HG03280 (cell line): ENCODE data around the gene TREH.

ENCODE experiments used
- ATAC-seq: cut with Tn5 transposase; IDR thresholded peaks from one replicate; pipeline ENCODE4 v1.9.1; 2021; ENCODE audit warnings: mild to moderate bottlenecking, moderate library complexity; ENCODE audit not compliant: unreplicated experiment

Gene TREH

GRCh38 chr11:118650366-118650765, 29.1 kb downstream of the TREH start:
- ATAC-seq, result no peak

DNA sequence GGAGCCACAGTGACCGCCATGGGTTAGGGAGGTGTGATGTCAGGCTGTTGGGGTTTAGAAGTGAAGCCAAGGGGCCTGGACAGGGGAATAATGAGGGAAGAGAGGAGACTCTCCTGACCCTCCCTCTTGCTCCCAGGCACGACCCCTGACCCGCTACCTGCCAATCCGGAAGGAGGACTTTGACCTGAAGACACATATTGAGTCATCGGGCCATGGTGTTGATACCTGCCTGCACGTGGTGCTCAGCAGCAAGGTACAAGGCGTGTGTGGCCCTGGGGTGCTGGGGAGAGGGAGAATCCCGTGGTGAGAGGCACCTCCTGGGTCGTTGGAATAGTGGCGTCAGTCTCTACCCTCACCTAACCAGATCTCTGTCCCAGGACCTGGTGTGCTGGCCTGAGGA, 29.5 kb downstream of the TREH start:
- no peak for ATAC-seq

DNA sequence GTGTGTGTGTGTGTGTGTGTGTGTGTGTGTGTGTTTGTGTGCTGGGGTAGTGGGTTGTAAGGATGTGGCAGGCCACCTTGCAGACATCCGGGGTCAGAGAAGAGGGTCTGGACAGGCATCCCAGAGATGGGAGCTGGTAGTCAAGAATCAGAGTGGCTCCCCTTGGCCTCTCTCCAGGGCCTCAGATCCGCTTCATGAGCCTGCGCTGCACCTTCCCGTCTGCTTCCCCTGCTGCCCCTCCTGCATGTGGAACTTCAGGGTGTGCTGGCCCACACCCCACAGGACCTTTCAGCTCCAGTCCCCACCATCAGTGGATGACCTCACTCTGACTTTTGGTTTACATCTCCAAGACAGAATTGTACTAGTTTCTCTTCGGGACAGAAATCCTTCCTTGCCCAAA, 31.2 kb downstream of the TREH start:
- ATAC-seq, result no peak

GRCh38 chr11:118646393-118646792, 33.1 kb downstream of the TREH start:
- no peak for ATAC-seq

DNA sequence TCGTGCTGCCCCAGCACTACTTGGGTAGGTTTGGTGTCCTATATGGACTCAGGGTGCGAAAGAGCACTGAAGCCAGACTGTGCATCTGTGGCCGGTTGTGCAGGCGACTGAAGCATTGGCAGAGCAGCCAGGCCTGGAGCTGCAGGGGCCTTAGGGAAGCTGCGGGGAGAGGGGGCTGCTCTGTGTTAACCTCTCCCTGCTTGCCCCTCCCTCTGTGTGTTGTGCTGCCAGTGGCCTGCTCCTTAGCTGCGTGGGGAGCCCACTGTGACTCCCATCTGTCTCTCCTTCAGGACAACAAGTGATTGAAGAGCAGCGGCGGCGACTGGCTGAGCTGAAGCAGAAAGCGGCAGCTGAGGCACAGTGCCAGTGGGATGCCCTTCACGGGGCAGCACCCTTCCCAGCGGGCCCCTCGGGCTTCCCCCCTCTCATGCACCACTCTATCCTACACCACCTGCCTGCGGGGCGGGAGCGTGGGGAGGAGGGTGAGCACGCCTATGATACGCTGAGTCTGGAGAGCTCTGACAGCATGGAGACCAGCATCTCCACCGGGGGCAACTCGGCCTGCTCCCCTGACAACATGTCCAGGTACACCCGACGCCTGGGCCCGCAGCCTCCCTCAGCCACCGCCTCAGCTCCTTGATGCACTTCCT, 34.3 kb downstream of the TREH start:
- no peak for ATAC-seq

- ATAC-seq, result no peak
Measured at GRCh38 chr11:118644496-118644895, 35.0 kb downstream of the TREH start.

DNA sequence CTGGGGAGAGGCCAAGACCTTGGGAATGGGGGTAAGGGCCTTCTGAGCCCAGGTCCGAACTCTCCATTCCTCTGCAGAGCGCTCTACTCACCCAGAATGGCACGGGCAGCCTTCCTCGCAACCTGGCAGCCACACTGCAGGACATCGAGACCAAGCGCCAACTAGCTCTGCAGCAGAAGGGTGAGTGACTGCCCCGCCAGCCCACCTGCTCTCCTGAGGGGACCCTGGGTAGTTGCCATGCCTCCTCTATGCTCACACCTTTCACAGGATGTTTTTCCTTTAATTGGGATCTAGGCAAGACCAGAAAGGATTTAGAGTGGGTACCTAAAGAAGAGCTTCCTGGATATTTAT, 35.5 kb downstream of the TREH start:
- ATAC-seq, result no peak

GRCh38 chr11:118643142-118643994, 36.1 kb downstream of the TREH start:
- no peak for ATAC-seq

GRCh38 chr11:118641397-118642019, 37.9 kb downstream of the TREH start:
- ATAC-seq, result no peak

DNA sequence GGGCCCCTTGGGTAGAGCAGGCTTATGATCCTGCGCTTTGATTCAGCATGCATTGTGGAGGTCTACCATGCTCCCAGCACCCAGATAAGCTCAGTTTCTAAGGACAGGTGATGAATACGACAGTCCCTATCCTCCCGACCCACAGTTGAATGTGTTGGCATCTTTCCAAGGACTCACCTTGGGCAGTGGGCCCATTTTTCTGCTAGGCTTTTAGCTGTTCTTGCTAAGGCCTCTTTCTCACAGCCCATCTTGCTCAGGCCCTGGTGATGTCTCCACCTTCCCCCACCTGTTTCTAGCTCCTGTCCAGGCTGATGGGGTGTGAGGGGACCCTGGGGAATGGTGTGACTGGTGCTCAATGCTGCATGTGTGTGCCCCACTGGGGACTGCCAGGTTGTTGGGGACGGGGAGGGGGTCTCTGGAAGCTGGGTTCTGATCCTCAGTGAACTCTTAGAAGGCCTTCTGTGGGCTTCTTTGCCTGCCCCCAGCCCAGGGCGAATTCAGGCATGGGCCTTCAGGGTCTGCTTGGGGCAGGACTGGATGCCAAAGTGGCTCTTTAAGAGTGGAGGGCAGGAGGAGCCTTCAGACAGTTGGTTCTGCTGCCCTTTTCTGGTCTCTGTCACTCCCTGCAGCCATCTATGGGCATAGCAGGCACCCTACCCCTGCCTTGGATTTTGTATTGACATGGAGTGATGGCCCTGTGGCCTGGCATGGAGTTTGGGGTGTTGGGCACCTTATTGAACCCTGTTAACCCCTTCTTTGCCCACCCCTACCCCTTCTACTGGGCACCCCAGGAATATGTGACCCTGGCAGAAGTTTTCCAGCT, 38.9 kb downstream of the TREH start:
- no peak for ATAC-seq

DNA sequence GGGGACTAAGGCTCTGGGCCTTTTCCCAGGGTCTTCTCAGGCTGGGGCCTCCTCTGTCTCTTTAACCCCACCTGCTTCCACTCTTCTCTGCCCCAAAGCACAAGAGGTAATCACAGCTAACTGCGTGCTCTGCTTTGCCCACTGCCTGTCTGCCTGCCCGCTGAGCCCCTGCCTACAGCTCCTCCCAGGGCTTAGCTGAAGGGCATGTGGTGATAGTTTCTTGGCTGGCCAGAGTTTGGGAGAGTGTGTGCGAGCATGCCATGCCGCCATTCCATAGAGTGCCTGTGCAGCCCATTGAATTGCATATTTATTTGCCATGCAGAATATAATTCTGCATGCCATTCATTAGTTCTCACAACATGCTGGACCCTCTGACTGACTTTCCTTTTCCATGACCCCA, 39.6 kb downstream of the TREH start:
- no peak for ATAC-seq

- no peak for ATAC-seq
Measured at GRCh38 chr11:118638726-118639125, 40.7 kb downstream of the TREH start.

- ATAC-seq, result no peak
Measured at GRCh38 chr11:118636569-118637290, 42.7 kb downstream of the TREH start.

DNA sequence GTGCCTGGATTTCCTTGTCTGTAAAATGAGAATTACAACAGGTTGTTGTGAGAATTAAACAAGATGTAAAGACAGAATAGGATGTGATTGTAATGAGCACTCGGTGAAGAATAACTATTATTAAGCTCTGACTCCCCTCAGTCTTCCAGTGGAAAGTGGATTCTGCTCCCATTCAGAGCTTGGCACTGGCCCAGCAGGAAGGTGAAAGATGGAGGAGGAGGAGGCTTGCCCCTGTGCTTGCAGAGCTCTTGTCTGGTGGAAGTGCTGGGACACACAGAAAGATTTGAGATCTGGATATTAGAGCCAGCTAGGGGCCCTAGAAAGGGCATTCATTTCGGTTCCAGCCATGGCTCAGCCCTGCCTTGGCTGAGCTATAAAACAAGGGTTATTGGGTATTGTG, 43.8 kb downstream of the TREH start:
- ATAC-seq, result no peak

- ATAC-seq, result no peak
Measured at GRCh38 chr11:118635237-118635591, 44.2 kb downstream of the TREH start.

GRCh38 chr11:118634431-118635236, 44.8 kb downstream of the TREH start:
- no peak for ATAC-seq

DNA sequence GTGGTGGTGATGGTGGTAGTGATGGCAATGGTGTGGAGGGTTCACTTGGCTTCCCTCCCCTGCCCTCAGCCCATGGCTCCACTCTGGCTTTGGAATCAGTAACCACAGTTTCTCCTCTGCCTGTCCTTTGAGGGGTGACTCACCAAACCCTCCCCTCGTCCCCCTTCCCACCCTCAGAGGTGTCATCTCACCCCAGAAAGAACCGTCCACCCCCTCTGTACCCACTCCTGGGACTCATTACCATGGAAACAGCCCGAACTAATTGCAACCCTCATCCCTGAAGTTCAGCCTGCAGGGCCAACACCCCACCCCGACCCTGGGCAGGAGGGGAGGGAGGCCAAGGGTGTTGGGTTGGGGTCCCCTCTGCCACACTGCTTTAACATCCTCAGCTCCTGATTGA, 45.5 kb downstream of the TREH start:
- no peak for ATAC-seq

DNA sequence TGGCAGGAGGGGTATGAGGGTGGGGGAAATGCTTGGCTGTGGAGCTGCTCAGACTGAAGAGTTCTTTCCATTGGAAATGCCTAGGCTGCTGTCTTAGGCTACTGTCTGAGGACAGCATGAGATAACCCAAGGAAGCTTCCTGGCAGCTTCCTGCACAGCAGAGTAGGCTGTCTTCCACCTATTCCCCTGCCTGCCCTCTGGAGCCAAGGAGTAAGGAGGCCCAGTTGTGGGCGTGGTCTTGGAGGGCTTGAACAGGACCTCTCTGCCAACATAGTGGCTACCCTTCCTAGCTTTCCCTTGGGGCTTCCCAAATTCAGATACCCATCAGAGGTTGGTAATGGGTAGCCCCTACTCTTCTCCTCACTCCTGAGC, 46.1 kb downstream of the TREH start:
- ATAC-seq, result no peak

DNA sequence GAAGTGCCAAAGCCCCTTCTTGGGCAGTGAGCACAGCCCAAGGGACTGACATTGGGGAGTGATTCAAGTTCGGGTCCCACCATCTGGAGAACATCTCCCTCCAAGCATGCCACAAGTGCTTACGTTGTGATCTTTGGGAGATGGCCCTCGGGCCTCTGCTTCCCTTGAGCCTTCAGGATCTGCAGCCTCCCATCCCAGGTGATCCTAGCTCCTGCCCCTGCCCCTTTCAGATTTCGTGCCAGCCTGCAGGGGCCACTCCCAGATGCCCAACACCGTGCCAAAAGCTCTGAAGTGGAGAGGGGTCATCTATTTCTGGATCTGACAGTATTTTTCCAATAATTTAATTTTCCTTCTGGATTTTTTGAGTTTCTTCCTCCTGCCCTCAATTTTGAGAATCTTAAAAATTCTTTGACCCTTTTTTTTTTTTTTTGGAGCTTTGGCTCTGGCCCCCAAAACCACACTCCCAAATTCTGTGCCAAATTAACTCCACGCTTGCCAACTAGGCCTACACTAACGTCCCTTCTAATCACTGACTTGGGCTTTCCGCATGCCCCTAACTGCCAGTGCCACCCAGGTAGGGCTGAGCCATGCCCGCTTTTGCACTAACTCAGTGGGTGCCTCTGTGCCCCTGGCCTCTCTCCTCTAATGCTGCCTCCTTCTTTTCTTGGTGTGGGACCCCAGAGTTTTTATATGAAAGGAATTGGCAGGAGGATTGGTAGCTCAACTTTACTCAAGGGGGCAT, 46.7 kb downstream of the TREH start:
- no peak for ATAC-seq
